HG02840 (cell line): ENCODE data around the gene CORO6.

Source experiments
- ATAC-seq: cut with Tn5 transposase; IDR thresholded peaks from one replicate; pipeline ENCODE4 v1.9.1; 2021; ENCODE audit warnings: mild to moderate bottlenecking, moderate library complexity, moderate number of reproducible peaks; ENCODE audit not compliant: unreplicated experiment, low FRiP score

CORO6 gene

DNA sequence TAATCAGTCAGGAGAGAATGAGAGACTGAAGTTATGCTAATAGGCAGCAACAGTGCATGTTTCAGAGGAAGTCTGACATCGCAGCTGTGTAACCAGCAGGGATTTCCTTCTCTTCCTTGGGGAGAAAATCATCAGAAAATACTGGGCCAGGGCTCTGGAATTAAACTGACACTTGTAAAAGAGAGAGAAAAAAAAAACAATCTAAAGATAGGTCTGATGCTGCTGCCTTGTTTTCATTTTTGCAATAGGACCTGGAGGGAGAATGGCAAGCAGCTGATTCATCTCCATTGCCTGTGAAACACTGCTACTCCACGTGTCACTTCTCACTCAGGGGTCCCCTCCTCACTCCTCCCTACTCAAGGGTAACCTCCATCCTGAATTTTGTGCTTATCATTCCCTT lies 17.7 kb upstream of the CORO6 start:
- no peak for ATAC-seq

- no peak for ATAC-seq
These were observed 11.2 kb upstream of the CORO6 start for GRCh38 chr17:29633886-29634285.

DNA sequence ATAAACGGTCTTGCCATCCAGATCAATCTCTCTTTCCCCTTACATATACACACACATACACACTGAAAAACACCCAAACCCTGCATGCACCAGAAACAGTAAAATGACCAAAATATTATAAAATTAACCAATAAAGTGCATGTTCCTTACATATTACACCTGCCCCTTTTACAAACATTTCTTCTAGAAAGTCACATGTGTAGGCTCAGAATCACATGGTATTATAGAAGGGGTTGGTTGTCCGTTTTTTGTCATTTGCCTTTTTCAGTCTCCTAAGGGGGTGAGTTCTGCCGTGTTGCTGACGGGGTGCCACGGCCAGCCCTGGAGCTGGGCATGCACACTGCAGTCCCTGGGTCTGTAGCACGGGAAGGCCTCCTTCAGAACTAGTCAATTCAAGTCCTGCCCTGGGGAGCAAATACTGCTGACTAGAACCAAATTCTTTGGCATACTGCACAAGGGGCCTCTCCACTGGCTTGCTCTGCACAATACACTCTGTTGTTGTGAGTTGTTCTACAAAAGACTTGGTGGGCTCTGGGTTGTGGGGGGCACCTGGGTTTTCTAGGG lies 8.0 kb upstream of the CORO6 start:
- ATAC-seq = no peak

DNA sequence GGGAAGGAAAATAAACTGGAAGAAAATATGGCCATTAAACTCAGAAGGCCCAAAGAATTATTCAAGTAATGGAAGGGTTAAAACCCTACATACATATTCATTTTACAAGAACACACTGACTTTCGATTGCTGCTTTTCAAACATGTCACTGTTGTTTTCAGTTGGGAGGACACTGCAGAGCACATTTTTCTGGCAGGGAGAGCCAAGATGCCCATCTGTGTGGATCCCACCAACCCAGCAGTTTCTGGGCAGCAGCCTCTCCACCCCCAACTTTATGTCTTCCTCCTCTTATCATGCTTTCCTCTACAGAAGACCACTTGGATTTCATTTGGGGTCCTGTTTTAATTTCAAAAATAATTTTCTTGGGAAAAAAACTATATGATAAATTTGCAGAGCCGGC lies 7.1 kb upstream of the CORO6 start:
- ATAC-seq = no peak

GRCh38 chr17:29628644-29629043 lies 5.9 kb upstream of the CORO6 start:
- no peak for ATAC-seq

DNA sequence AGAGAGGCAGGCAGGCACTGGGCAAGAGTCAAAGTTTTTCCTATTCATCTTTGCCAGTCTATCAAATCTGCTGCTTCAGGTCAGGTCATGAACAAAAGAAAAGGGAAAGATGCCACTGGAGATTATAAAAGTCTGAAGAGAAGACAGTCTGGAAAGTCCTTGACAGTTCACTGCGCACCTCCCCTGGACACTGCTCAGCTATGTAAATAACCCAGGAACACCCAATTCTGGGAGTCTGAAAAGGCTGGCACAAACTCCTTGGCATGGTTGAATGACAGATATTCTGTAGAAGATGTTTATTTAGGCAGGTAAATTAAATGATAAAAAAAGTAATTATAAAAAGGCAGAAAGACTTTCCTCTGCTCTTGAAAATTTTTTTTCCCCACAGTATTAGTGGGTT lies 5.2 kb upstream of the CORO6 start:
- ATAC-seq = no peak

- ATAC-seq = no peak
These were observed 2.5 kb upstream of the CORO6 start for GRCh38 chr17:29625037-29625750.

DNA sequence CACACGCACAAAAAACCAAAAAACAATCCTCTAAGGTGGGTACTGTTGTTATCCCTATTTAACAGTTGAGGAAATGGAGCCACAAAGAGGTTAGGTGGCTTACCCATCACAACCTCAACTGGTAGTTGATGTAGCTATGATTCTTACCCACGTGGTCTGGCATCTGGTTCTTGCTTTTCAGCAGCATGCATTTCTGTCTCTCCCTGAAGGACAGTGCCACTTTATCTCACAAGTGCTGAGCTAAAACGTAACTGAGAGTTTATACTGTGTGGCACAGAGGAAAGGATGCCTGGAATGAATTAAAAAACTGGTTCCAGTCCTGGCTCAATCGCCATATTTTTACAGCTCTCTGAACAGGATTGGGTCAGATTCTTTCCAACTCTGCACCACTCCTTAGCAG lies 1.9 kb upstream of the CORO6 start:
- ATAC-seq = no peak

- ATAC-seq = no peak
These were observed 553 bp upstream of the CORO6 start for GRCh38 chr17:29623283-29623647.

DNA sequence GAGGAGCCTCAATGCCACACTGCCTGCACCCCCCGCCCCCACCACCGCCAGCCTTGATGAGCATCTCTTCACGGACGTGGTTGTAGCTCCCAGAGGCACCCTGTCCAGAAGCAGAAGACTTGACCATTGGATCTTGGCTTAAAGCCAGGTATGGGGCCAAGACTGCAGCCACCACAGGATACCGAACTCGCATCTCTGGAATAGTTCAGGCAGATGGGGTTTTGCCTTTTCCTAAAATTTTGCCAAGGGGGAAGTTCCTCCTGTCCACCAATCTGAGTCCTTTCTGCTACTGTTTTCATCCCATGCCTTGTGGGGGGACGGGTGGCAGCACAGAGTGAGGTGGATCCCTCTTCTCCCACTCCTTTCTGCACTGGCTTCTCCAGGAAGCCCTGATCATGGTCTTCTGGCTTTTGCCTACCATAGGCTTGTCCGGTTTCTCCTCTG lies 939 bp downstream of the CORO6 start:
- ATAC-seq = no peak

- ATAC-seq = no peak
These were observed 1.8 kb downstream of the CORO6 start for GRCh38 chr17:29620779-29621500.

GRCh38 chr17:29620271-29620670 lies 2.4 kb downstream of the CORO6 start:
- no peak for ATAC-seq

GRCh38 chr17:29619251-29619650 lies 3.5 kb downstream of the CORO6 start:
- no peak for ATAC-seq

GRCh38 chr17:29618272-29619065 lies 4.2 kb downstream of the CORO6 start:
- ATAC-seq = no peak

- ATAC-seq = no peak
These were observed 5.0 kb downstream of the CORO6 start for GRCh38 chr17:29617481-29618271.

DNA sequence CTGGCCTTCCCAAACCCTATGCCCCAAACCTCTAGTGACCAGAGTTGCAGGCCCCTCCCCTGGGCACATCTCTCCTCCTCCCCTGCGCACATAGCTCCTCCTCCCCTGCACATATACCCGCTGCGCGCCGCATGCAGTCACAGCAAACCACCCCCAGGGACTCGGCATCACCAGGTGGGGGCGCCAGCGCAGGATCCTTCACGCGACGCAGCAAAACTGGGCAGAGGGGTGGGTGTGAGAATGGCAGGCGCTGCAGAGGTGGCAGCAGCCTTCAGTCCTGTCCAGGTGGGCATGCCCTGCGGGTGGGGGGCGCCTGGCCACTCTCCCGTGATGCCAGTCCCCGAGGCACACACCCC lies 5.6 kb downstream of the CORO6 start:
- ATAC-seq = no peak

DNA sequence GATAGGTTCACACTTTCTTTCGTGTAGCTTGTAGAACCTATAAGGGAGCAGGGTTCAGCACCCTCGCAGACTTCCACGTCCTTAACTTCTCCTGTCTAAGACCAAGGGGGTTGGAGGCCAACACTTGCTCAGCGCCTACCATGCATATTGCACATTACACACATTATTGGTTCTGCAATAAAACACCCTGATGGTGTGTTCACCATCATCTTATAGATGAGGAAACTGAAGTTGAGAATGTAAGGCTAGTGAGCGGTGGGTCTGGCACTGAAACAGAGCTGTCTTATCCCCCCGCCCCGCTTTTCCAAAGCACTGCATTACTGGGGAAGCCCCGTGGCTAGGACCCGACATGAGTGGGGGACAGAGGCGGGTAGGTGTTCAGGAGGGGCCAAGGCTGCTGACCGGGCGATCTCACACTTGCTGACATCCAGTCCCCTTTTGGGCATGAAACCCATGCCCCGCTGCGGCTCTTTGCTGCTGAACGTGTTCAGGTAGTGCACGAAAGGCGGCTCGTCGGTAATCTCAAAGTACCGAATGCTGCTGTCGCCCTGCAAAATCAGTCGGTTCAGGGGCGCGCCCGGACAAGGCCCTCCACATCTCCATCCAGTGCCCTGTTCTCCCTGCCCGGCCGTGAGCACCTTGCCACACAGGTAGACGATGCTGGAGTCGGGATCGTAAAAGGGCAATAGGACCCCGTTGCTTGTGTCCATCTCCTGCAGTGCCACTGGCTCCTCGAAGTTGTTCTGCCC lies 6.2 kb downstream of the CORO6 start:
- ATAC-seq = no peak

DNA sequence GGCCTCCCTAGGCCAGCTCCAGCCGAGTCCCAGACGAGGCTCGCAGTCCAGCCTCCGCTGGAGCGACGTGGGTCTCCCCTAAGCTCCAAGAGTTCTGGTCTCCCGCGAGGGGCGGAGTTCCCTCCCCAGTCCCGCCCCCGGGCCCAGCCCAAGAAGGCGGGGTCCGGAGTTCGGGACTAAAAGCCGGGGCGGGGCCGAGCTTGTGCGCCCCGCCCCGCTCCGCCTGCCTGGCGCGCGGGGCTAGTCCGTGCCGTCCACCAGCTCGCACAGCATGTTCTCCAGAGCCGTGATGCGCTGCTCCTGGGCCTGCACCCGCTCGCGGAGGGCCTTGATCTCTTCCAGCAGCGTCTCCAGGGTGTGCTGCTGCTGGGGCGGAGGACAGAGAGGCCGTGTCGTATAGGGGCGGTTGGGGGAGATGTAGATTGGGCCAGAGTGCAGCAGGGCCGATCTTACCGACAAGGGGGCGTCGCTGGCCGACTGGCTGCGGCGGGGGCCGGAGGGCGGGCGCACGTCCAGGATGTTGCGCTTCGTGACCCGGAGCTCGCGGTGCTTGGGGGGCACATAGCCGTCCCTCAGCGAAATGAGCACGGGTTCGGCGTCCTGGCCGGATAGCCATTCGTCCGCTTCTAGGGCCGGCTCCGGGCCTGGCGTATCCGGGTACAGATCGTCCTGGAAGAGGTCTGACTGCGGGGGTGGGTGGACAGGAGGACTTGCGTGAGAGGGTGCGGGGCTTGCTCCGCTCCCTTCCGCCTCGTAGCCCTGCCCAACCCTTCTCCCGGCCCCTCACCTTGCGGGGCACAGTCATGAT lies 7.0 kb downstream of the CORO6 start:
- ATAC-seq = peak; percentile 48

- ATAC-seq = no peak
These were observed 7.7 kb downstream of the CORO6 start for GRCh38 chr17:29615048-29615385.
